B cell (primary cell): Measurements from ENCODE around the gene YTHDC2.

Experiments
- EZH2 ChIP-seq: IDR thresholded peaks from 2 replicates; pipeline ENCODE4 v1.6.1; 2012; ENCODE audit warnings: borderline replicate concordance, low read depth, mild to moderate bottlenecking, moderate library complexity, low read length; ENCODE audit not compliant: insufficient read depth, poor library complexity, severe bottlenecking
- TF ChIP-seq, protein P1 (sequence below): fragments of 200-600 bp; IDR thresholded peaks from one replicate; pipeline ENCODE4 v1.8.0; 2022; ENCODE audit warnings: antibody characterized with exemption, mild to moderate bottlenecking

DNA sequence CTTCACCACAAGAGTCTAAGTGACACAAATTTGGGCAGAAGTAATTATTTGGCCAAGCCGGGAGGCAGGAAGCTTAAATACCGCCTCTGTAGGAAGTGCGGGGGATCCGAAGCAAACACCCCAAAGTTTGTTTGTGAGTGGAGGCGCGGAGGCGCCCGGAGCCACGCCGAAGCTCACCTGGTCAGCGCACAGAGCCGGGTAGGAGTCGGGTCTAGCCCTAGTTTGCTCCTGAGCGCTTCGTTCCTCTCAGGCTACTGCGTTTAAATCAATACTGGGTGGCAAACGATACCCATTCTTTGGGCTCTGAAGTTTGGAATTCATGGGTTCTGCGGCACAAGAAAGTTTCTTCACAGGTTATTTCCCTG, 26.1 kb upstream of the YTHDC2 start:
- TF ChIP-seq, protein P1, sequence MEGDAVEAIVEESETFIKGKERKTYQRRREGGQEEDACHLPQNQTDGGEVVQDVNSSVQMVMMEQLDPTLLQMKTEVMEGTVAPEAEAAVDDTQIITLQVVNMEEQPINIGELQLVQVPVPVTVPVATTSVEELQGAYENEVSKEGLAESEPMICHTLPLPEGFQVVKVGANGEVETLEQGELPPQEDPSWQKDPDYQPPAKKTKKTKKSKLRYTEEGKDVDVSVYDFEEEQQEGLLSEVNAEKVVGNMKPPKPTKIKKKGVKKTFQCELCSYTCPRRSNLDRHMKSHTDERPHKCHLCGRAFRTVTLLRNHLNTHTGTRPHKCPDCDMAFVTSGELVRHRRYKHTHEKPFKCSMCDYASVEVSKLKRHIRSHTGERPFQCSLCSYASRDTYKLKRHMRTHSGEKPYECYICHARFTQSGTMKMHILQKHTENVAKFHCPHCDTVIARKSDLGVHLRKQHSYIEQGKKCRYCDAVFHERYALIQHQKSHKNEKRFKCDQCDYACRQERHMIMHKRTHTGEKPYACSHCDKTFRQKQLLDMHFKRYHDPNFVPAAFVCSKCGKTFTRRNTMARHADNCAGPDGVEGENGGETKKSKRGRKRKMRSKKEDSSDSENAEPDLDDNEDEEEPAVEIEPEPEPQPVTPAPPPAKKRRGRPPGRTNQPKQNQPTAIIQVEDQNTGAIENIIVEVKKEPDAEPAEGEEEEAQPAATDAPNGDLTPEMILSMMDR = no peak
- no peak for TF ChIP-seq EZH2
